ENCODE measurements around the gene CTAGE9. TPM values are rescaled to one million over a fixed set of nuclear protein-coding genes. Genes with fewer than 3 reads are reported as not detected.
"Not testable (repeated sequence)": the region's sequence is repeated elsewhere in the genome, so short reads cannot be mapped to it uniquely, and the experiment has no call there.

The CTAGE9 gene
- total RNA-seq, 2 experiments from 2014 or later = not detected

DNA sequence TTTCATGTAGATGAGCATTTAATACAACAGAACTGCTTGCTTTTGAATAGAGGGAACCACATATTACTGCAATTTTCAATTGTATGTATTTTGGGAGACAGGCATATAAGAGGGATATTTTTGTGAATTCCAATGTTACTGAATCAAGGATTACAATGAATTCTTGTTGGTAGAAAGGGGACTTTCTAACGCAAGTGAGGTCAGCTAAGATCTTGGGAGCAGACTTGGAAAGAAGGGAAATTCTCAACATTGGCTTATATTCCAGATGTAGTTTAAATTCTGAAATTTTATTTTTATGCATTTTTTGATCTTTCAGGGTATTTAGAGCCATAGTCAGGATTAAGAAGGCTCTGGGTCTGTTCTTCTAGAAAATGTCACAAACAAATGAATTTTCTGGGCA is 43.3 kb upstream of the CTAGE9 start:
- no peaks in the 10 kb centered on the region for H3K9me3 Mint-ChIP-seq
- H3K4me1 Mint-ChIP-seq (ENCODE audit: low read depth) = no peaks in the 10 kb centered on the region
- H3K4me3 Mint-ChIP-seq = no peak overlapping the region
- TF ChIP-seq, protein P1, sequence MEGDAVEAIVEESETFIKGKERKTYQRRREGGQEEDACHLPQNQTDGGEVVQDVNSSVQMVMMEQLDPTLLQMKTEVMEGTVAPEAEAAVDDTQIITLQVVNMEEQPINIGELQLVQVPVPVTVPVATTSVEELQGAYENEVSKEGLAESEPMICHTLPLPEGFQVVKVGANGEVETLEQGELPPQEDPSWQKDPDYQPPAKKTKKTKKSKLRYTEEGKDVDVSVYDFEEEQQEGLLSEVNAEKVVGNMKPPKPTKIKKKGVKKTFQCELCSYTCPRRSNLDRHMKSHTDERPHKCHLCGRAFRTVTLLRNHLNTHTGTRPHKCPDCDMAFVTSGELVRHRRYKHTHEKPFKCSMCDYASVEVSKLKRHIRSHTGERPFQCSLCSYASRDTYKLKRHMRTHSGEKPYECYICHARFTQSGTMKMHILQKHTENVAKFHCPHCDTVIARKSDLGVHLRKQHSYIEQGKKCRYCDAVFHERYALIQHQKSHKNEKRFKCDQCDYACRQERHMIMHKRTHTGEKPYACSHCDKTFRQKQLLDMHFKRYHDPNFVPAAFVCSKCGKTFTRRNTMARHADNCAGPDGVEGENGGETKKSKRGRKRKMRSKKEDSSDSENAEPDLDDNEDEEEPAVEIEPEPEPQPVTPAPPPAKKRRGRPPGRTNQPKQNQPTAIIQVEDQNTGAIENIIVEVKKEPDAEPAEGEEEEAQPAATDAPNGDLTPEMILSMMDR (IDR thresholded peaks at IDR 0.05) = no peak
- ChIA-PET POLR2A (no interaction called here), CTCF (interaction anchor here (1.2 kb wide), 1 partner anchor 156 kb away, joined by 4 read pairs; no protein-coding TSS in a partner anchor)
- H3K36me3 Mint-ChIP-seq (ENCODE audit: low read depth) = no peaks in the 10 kb centered on the region
- no peak for DNase-seq
- no peak overlapping the region for H3K27ac Mint-ChIP-seq
- ATAC-seq = no peak
- intact Hi-C loops (cut with micrococcal nuclease) = no loop called here
- peaks cover 20% of the 10 kb centered on the region for H3K27me3 Mint-ChIP-seq

GRCh38 chr6:131751012-131751715 is 40.3 kb upstream of the CTAGE9 start:
- H3K27ac Mint-ChIP-seq; CTCF ChIA-PET; intact Hi-C loops (cut with micrococcal nuclease); DNase-seq; ATAC-seq; POLR2A ChIA-PET; H3K4me1 Mint-ChIP-seq (ENCODE audit: low read depth); H3K4me3 Mint-ChIP-seq; H3K36me3 Mint-ChIP-seq (ENCODE audit: low read depth); H3K9me3 Mint-ChIP-seq; H3K27me3 Mint-ChIP-seq: not testable (repeated sequence)

DNA sequence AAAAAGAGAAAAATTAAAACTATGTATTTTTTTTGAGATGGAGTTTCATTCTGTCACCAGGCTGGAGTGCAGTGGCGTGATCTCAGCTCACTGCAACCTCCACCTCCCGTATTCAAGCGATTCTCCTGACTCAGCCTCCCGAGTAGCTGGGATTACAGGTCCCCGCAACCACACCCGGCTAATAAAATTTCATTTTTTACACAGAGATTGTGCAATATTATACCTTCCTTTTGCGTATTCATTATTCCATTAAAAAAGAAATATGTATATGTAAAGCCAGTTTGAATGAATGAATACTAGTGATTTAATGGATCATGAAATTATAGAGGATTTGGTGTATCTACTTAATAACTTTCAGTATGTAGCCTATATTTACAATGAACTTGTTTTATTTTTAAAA is 38.2 kb upstream of the CTAGE9 start:
- TF ChIP-seq, protein P1 (IDR thresholded peaks at IDR 0.05) = no peak
- CTCF ChIA-PET = no interaction called here
- no peaks in the 10 kb centered on the region for H3K4me1 Mint-ChIP-seq (ENCODE audit: low read depth)
- H3K27ac Mint-ChIP-seq = no peak overlapping the region
- H3K27me3 Mint-ChIP-seq = peaks cover 11% of the 10 kb centered on the region
- no peak for DNase-seq
- intact Hi-C loops (cut with micrococcal nuclease) = no loop called here
- H3K4me3 Mint-ChIP-seq = no peak overlapping the region
- ATAC-seq = no peak
- POLR2A ChIA-PET = no interaction called here
- H3K9me3 Mint-ChIP-seq = no peaks in the 10 kb centered on the region
- no peaks in the 10 kb centered on the region for H3K36me3 Mint-ChIP-seq (ENCODE audit: low read depth)

- Mint-ChIP-seq H3K36me3 (ENCODE audit: low read depth) (no peaks in the 10 kb centered on the region), H3K27me3 (peaks cover 8% of the 10 kb centered on the region), H3K4me1 (ENCODE audit: low read depth) (no peaks in the 10 kb centered on the region), H3K4me3 (no peak overlapping the region), H3K27ac (no peak overlapping the region), H3K9me3 (no peaks in the 10 kb centered on the region)
- ATAC-seq = no peak
- ChIA-PET CTCF (no interaction called here), POLR2A (no interaction called here)
- DNase-seq = no peak
- intact Hi-C loops (cut with micrococcal nuclease) = no loop called here
- TF ChIP-seq, protein P1 (IDR thresholded peaks at IDR 0.05) = no peak
Measured at GRCh38 chr6:131747821-131748353, 37.1 kb upstream of the CTAGE9 start.

GRCh38 chr6:131745476-131745875 is 34.7 kb upstream of the CTAGE9 start:
- Mint-ChIP-seq H3K4me1 (ENCODE audit: low read depth) (no peaks in the 10 kb centered on the region), H3K9me3 (no peaks in the 10 kb centered on the region), H3K27ac (no peak overlapping the region), H3K36me3 (ENCODE audit: low read depth) (no peaks in the 10 kb centered on the region), H3K4me3 (no peak overlapping the region), H3K27me3 (peaks cover 15% of the 10 kb centered on the region)
- POLR2A ChIA-PET = no interaction called here
- intact Hi-C loops (cut with micrococcal nuclease) = no loop called here
- ATAC-seq (no peak), DNase-seq (no peak)
- CTCF ChIA-PET = no interaction called here
- TF ChIP-seq, protein P1 (IDR thresholded peaks at IDR 0.05) = no peak
